GM12878 (cell line): ENCODE measurements around the gene SHF. TPM values are rescaled to one million over a fixed set of nuclear protein-coding genes. Genes with fewer than 3 reads are reported as not detected.

Experiments used
- ATF7 ChIP-seq: fragments of 450-650 bp; IDR thresholded peaks from 2 replicates; pipeline ENCODE4 v1.6.1; 2016; ENCODE audit warnings: low read depth, mild to moderate bottlenecking
- CBFB ChIP-seq: IDR thresholded peaks from 2 replicates; pipeline ENCODE4 v1.6.1; 2016; ENCODE audit warnings: antibody characterized with exemption, low read depth
- CBX3 ChIP-seq: fragments of 200-600 bp; sonication (generic); IDR thresholded peaks from 2 replicates; pipeline ENCODE4 v1.6.1; 2016; ENCODE audit warnings: low read depth, borderline replicate concordance
- ETV6 ChIP-seq, 2 experiments: fragments of 450-650 bp in 1 of 2; IDR thresholded peaks in 1 of 2; conservative IDR thresholded peaks in 1 of 2; 2 replicates each; pipeline ENCODE4 v1.6.1; 2014; ENCODE audit warnings: antibody characterized with exemption in 1 of 2, borderline replicate concordance in 1 of 2, low read depth in 1 of 2, mild to moderate bottlenecking in 1 of 2, moderate library complexity in 1 of 2
- GABPA ChIP-seq: IDR thresholded peaks from 2 replicates; pipeline ENCODE4 v1.6.1; 2014; ENCODE audit warnings: antibody characterized with exemption, low read depth, mild to moderate bottlenecking, inconsistent platforms
- JUNB ChIP-seq: IDR thresholded peaks from 2 replicates; pipeline ENCODE4 v1.6.1; 2016; ENCODE audit warnings: antibody characterized with exemption, mild to moderate bottlenecking
- NFXL1 ChIP-seq: fragments of 450-650 bp; IDR thresholded peaks from 2 replicates; pipeline ENCODE4 v1.6.1; 2017; ENCODE audit warnings: antibody characterized with exemption, mild to moderate bottlenecking, borderline replicate concordance
- POLR2A ChIP-seq: IDR thresholded peaks from 2 replicates; pipeline ENCODE4 v1.6.1; 2011; ENCODE audit warnings: low read depth, mild to moderate bottlenecking, low read length
- RAD21 ChIP-seq: IDR thresholded peaks from 2 replicates; pipeline ENCODE4 v1.6.1; 2011; ENCODE audit warnings: mild to moderate bottlenecking, low read depth, low read length, moderate library complexity; ENCODE audit not compliant: insufficient read depth
- RAD51 ChIP-seq: fragments of 450-650 bp; IDR thresholded peaks from 2 replicates; pipeline ENCODE4 v1.6.1; 2016; ENCODE audit warnings: moderate library complexity, mild to moderate bottlenecking, inconsistent platforms
- RB1 ChIP-seq: fragments of 450-650 bp; formaldehyde crosslinking; IDR thresholded peaks from 2 replicates; pipeline ENCODE4 v1.6.1; 2017; ENCODE audit warnings: mild to moderate bottlenecking, borderline replicate concordance
- SUPT20H ChIP-seq: IDR thresholded peaks from 2 replicates; pipeline ENCODE4 v1.6.1; 2011; ENCODE audit warnings: low read depth, mild to moderate bottlenecking, low read length, moderate library complexity, borderline replicate concordance; ENCODE audit not compliant: control insufficient read depth
- SUZ12 ChIP-seq: fragments of 200-600 bp; sonication (generic); IDR thresholded peaks from one replicate; pipeline ENCODE4 v1.6.1; 2018; ENCODE audit warnings: antibody characterized with exemption, mild to moderate bottlenecking; ENCODE audit not compliant: unreplicated experiment
- TCF3 ChIP-seq: IDR thresholded peaks from 2 replicates; pipeline ENCODE4 v1.6.1; 2012; ENCODE audit warnings: low read depth, mild to moderate bottlenecking, low read length, borderline replicate concordance; ENCODE audit not compliant: insufficient read depth
- polyA plus RNA-seq, 11 experiments: library from polyadenylated mRNA; depleted of rRNA in 4 of 11; unstranded in 6 of 11; stranded (reverse) in 5 of 11; fragments of >200 nt; fragmentation: Nextera tagmentation in 4 of 11; fragmentation: Illumina TruSeq in 1 of 11; extraction: Ambion mirVana in 4 of 11; extraction: Trizol in 1 of 11; gene quantifications; 1 replicate in 1 of 11; 2 replicates in 10 of 11; pipeline versions ENCODE4 v1.2.1 to v1.2.3, GENCODE V29; 2011 to 2016; ENCODE audit warnings: inconsistent platforms in 2 of 11, missing spikeins in 2 of 11, low read depth in 1 of 11
- total RNA-seq, 4 experiments: library from RNA; depleted of rRNA in 3 of 4; stranded (reverse); fragments of >200 nt in 3 of 4; fragmentation: Illumina TruSeq in 1 of 4; extraction: Trizol in 1 of 4; gene quantifications; 2 replicates each; pipeline versions ENCODE4 v1.2.1 to v1.2.3, GENCODE V29; 2013 to 2021
- TF ChIP-seq, protein P1 (sequence below): IDR thresholded peaks from 2 replicates; pipeline ENCODE4 v1.6.1; 2012; ENCODE audit warnings: mild to moderate bottlenecking, low read depth, low read length
- TF ChIP-seq, protein P2 (sequence below): fragments of 450-650 bp; IDR thresholded peaks from 2 replicates; pipeline ENCODE4 v1.6.1; 2017; ENCODE audit warnings: antibody characterized with exemption, mild to moderate bottlenecking, moderate library complexity
- TF ChIP-seq, protein P3 (sequence below): IDR thresholded peaks from 2 replicates; pipeline ENCODE4 v1.6.1; 2012; ENCODE audit warnings: low read length, inconsistent platforms
- TF ChIP-seq, protein P4 (sequence below): fragments of 450-650 bp; formaldehyde crosslinking; IDR thresholded peaks from 2 replicates; pipeline ENCODE4 v1.4.0; 2020; ENCODE audit warnings: mild to moderate bottlenecking, moderate library complexity

Gene SHF
- total and polyA plus RNA-seq, 10 of the 15 experiments (the other 5 are each of a cell fraction or from before 2014, with no cell fraction given): 0.04 to 5.7 (median 1.0) TPM; not detected in 1

DNA sequence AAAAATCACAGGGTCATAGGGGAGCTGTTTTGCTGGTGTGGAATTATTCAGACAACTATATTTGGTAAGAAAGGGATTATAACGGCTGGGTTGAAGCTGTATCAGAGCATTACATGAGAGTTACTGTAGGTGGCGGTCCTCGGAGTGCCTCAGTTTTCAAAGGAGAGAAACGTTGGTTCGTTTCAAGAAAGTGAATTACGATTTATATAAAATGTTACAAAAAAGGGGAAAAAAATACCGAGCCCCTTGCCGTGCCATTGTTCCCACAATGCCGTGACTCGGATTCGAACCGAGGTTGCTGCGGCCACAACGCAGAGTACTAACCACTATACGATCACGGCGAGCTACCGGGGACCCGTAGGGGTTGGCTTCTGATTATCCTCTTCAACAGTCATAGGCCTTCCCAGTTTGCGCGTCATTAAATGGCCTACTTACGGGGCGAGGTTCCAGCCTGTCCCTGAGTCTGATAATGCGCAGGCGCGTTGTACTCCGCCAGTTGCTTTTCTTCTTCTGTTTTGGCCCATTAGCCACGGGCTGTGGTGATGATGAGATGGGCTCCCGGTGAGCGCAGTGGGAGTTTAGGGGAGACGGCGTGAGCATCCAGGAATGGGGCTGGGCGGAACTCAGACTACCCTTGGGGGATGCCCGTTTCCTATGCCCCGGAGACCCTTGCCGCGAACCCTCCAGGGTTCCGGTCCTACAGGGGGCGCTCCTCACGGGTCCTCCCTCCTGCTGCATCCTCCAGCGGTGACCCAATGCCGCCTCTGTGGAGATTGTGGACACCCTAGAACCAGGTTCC lies 10.8 kb upstream of the SHF start (continued):
- peak; percentile 61; the same call in 1 of the 2 replicates for TF ChIP-seq GABPA
- TF ChIP-seq CBX3: no peak
- TF ChIP-seq ATF7: peak; percentile 79
- TF ChIP-seq SUZ12: no peak
- TF ChIP-seq, protein P1, sequence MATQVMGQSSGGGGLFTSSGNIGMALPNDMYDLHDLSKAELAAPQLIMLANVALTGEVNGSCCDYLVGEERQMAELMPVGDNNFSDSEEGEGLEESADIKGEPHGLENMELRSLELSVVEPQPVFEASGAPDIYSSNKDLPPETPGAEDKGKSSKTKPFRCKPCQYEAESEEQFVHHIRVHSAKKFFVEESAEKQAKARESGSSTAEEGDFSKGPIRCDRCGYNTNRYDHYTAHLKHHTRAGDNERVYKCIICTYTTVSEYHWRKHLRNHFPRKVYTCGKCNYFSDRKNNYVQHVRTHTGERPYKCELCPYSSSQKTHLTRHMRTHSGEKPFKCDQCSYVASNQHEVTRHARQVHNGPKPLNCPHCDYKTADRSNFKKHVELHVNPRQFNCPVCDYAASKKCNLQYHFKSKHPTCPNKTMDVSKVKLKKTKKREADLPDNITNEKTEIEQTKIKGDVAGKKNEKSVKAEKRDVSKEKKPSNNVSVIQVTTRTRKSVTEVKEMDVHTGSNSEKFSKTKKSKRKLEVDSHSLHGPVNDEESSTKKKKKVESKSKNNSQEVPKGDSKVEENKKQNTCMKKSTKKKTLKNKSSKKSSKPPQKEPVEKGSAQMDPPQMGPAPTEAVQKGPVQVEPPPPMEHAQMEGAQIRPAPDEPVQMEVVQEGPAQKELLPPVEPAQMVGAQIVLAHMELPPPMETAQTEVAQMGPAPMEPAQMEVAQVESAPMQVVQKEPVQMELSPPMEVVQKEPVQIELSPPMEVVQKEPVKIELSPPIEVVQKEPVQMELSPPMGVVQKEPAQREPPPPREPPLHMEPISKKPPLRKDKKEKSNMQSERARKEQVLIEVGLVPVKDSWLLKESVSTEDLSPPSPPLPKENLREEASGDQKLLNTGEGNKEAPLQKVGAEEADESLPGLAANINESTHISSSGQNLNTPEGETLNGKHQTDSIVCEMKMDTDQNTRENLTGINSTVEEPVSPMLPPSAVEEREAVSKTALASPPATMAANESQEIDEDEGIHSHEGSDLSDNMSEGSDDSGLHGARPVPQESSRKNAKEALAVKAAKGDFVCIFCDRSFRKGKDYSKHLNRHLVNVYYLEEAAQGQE: no peak
- TF ChIP-seq, protein P2, sequence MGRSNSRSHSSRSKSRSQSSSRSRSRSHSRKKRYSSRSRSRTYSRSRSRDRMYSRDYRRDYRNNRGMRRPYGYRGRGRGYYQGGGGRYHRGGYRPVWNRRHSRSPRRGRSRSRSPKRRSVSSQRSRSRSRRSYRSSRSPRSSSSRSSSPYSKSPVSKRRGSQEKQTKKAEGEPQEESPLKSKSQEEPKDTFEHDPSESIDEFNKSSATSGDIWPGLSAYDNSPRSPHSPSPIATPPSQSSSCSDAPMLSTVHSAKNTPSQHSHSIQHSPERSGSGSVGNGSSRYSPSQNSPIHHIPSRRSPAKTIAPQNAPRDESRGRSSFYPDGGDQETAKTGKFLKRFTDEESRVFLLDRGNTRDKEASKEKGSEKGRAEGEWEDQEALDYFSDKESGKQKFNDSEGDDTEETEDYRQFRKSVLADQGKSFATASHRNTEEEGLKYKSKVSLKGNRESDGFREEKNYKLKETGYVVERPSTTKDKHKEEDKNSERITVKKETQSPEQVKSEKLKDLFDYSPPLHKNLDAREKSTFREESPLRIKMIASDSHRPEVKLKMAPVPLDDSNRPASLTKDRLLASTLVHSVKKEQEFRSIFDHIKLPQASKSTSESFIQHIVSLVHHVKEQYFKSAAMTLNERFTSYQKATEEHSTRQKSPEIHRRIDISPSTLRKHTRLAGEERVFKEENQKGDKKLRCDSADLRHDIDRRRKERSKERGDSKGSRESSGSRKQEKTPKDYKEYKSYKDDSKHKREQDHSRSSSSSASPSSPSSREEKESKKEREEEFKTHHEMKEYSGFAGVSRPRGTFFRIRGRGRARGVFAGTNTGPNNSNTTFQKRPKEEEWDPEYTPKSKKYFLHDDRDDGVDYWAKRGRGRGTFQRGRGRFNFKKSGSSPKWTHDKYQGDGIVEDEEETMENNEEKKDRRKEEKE: no peak
- peak in 1 of 2 experiments; percentile 17; a peak in 1 of 4 replicates for TF ChIP-seq ETV6 (conservative IDR thresholded peaks at IDR 0.05 in 1 of 2, IDR thresholded peaks at IDR 0.05 in 1 of 2; ENCODE audit: borderline replicate concordance in 1 of 2, low read depth in 1 of 2)
- TF ChIP-seq POLR2A: peak; percentile 96
- TF ChIP-seq RAD51: no peak
- TF ChIP-seq NFXL1: no peak
- TF ChIP-seq TCF3: no peak
- TF ChIP-seq RB1: no peak
- TF ChIP-seq CBFB: peak; percentile 87; the same call in 1 of the 2 replicates
- no peak for TF ChIP-seq RAD21
- TF ChIP-seq SUPT20H: no peak
- TF ChIP-seq JUNB: no peak; the same call in 1 of the 2 replicates
- TF ChIP-seq, protein P3, sequence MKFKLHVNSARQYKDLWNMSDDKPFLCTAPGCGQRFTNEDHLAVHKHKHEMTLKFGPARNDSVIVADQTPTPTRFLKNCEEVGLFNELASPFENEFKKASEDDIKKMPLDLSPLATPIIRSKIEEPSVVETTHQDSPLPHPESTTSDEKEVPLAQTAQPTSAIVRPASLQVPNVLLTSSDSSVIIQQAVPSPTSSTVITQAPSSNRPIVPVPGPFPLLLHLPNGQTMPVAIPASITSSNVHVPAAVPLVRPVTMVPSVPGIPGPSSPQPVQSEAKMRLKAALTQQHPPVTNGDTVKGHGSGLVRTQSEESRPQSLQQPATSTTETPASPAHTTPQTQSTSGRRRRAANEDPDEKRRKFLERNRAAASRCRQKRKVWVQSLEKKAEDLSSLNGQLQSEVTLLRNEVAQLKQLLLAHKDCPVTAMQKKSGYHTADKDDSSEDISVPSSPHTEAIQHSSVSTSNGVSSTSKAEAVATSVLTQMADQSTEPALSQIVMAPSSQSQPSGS: peak; percentile 68
- TF ChIP-seq, protein P4, sequence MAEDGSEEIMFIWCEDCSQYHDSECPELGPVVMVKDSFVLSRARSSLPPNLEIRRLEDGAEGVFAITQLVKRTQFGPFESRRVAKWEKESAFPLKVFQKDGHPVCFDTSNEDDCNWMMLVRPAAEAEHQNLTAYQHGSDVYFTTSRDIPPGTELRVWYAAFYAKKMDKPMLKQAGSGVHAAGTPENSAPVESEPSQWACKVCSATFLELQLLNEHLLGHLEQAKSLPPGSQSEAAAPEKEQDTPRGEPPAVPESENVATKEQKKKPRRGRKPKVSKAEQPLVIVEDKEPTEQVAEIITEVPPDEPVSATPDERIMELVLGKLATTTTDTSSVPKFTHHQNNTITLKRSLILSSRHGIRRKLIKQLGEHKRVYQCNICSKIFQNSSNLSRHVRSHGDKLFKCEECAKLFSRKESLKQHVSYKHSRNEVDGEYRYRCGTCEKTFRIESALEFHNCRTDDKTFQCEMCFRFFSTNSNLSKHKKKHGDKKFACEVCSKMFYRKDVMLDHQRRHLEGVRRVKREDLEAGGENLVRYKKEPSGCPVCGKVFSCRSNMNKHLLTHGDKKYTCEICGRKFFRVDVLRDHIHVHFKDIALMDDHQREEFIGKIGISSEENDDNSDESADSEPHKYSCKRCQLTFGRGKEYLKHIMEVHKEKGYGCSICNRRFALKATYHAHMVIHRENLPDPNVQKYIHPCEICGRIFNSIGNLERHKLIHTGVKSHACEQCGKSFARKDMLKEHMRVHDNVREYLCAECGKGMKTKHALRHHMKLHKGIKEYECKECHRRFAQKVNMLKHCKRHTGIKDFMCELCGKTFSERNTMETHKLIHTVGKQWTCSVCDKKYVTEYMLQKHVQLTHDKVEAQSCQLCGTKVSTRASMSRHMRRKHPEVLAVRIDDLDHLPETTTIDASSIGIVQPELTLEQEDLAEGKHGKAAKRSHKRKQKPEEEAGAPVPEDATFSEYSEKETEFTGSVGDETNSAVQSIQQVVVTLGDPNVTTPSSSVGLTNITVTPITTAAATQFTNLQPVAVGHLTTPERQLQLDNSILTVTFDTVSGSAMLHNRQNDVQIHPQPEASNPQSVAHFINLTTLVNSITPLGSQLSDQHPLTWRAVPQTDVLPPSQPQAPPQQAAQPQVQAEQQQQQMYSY (CRISPR knock-in tag): no peak
